ENCODE measurements around the gene COMT.

- TF ChIP-seq POLR2AphosphoS5 (IDR thresholded peaks at IDR 0.05; ENCODE audit: borderline replicate concordance, low read depth, low read length): no peak
- TF ChIP-seq EZH2 (IDR thresholded peaks at IDR 0.05): no peak
- no peak for TF ChIP-seq FOXP2 (optimal IDR thresholded peaks at IDR 0.05; ENCODE audit: control extremely low read depth, extremely low read length, insufficient read depth)
These were observed 44.8 kb upstream of the COMT start for GRCh38 chr22:19896665-19897355.
